LNCaP clone FGC (cell line): Measurements from ENCODE around the gene OR2W1.

Experiments used
- DNase-seq: peaks from one replicate; pipeline ENCODE4 v3.0.0-alpha.2; 2011; ENCODE audit warnings: low read depth
- H3K4me3 ChIP-seq: 2 replicates; pipeline ENCODE4 v1.5.1; 2011; ENCODE audit warnings: mild to moderate bottlenecking, low read depth, low read length, control low read depth
- TF ChIP-seq, protein P1 (sequence below): IDR thresholded peaks from 2 replicates; pipeline ENCODE4 v1.5.1; 2012; ENCODE audit warnings: mild to moderate bottlenecking; ENCODE audit not compliant: control insufficient read depth, insufficient read depth; ENCODE audit errors: extremely low read depth

OR2W1 gene

DNA sequence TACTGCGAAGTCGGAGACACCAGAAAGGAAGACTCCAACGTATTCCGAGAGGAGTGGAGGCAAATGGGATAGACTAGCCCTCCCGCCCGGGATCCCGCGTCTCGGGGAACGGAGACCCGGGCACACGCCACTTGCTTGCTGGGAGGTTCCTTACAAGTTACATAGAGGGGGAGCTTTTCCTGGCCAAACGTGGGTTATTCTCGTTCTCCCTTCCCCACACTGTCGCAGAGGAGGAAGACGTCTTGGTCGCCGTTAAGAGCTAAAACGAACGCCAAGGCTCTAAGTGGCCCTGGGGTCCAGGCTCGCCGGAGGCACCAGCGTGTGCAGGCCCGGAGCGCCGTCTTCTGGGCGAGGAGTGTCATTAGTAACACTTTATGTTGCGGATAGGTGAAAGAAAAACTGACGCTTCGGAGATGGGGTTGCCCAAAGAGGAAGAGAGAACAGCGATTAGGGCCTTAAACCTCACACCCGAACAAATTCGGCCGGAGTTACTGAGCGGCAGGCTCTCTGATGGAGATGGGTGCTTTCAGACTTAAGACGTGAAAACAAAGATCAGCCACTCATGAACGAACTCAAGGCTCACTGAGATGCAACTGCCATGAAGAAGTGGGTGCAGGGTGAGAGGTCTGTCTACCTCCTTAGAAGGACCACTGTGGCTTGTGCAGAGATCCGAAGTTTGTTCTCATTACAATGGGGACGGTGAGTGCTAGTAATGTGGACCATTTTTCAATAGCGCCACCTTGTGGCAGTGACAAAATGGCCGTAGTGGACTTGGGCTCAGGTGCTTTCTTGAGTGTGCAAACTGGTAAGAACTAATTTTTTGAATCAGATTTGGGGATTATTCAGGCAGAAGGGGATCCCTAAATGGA, 28.2 kb downstream of the OR2W1 start:
- peak; percentile 62 for DNase-seq
- TF ChIP-seq, protein P1, sequence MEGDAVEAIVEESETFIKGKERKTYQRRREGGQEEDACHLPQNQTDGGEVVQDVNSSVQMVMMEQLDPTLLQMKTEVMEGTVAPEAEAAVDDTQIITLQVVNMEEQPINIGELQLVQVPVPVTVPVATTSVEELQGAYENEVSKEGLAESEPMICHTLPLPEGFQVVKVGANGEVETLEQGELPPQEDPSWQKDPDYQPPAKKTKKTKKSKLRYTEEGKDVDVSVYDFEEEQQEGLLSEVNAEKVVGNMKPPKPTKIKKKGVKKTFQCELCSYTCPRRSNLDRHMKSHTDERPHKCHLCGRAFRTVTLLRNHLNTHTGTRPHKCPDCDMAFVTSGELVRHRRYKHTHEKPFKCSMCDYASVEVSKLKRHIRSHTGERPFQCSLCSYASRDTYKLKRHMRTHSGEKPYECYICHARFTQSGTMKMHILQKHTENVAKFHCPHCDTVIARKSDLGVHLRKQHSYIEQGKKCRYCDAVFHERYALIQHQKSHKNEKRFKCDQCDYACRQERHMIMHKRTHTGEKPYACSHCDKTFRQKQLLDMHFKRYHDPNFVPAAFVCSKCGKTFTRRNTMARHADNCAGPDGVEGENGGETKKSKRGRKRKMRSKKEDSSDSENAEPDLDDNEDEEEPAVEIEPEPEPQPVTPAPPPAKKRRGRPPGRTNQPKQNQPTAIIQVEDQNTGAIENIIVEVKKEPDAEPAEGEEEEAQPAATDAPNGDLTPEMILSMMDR, result peak; percentile 86
- H3K4me3 ChIP-seq, result peak overlapping the region; percentile 71

DNA sequence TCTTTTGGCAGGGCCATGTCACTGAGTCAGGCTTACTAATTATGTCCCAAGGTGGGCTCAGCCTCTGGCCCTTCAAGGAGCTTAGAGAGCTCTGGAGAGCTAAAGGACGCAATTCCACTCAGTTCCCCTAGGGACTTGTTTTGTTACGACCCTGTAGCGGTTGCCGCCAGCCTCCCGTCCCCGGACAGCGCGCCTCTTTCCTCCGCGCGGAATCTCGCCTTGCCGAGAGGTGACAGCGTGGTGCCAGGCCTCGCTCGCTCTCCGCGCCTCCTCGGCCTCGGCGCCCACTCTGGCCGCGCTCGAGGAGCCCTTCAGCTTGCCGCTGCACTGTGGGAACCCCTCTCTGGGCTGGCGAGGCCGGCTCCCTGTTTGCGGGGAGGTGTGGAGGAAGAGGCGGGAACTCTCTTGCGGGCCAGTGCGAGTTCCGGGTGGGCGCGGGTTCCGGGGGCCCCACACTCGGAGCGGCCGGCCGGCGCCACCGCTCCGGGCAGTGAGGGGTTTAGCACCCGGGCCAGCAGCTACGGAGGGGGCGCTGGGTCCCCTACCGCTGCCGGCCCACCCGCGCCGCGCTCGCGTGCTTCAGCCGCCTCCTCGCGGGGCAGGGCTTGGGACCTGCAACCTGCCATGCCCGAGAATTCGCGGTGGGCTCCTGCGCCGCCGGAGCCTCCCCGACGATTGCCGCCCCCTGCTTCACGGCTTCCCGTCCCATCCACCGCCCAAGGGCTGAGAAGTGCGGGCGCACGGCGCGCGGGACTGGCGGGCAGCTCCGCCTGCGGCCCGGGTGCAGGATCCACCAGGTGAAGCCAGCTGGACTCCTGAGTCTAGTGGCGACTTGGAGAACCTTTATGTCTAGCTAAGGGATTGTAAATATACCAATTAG, 30.0 kb downstream of the OR2W1 start:
- H3K4me3 ChIP-seq, result no peak overlapping the region
- no peak for DNase-seq
- TF ChIP-seq, protein P1, result no peak

DNA sequence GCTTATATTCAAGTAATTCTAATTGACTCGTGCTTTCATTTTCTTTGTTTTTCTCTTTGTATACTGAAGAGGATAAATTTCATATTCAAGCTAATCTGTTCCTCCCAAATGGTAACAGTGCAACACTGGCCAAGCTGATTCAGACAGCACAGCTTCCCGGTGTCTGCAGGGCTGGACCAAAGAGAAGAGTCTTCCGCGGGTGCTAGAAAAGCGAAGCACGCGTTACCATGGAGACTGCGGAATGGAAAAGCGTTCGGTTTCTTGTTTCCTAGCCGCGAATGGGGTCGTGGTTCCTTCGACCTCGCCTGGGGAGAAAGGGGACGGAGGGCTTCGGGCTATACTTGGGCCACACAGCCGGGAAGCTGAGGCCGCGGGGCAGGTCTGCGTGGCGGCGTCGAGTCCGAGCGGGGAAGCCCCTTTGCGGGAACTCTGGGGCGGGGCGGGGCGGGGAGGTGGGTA, 33.7 kb downstream of the OR2W1 start:
- TF ChIP-seq, protein P1, result no peak
- DNase-seq, result no peak
- H3K4me3 ChIP-seq, result no peak overlapping the region

DNA sequence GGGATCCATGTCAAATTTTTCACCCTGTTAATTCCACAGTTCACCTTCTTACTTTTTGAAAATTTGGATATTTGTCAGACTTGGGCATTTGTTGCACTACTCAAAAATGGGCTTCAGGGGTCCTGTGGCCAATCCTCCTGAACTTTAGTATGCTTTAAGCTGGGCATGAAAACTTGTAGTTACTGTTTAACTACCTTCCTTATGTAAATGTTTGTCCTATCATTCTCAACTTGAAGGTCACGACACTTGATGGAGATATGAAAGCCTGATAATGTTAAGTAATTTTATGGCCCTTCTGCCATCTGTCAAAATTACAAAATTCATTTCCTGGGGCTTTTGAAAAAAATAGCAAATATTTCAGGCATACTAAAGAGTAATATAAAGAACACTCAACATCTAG, 35.6 kb downstream of the OR2W1 start:
- TF ChIP-seq, protein P1, result no peak
- no peak for DNase-seq
- H3K4me3 ChIP-seq, result no peak overlapping the region

DNA sequence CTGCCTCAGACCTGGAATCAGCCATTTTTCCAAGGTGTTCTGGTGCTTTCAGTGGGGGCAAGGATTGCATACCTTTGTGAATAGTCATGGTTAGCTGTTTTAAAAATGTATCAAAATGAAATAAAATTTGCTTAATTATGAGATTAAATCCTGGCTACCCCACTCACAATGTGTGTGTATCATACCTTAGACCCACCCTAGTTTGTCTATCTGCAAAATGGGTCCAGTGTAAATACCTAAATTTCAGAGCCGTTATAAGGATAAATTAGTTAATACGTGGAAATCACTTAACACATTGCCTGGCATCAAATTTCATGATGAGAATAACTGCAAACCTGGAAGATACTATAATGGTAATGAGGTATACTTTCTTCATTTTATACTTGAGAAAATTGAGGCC, 36.9 kb downstream of the OR2W1 start:
- no peak overlapping the region for H3K4me3 ChIP-seq
- TF ChIP-seq, protein P1, result no peak
- DNase-seq, result no peak

DNA sequence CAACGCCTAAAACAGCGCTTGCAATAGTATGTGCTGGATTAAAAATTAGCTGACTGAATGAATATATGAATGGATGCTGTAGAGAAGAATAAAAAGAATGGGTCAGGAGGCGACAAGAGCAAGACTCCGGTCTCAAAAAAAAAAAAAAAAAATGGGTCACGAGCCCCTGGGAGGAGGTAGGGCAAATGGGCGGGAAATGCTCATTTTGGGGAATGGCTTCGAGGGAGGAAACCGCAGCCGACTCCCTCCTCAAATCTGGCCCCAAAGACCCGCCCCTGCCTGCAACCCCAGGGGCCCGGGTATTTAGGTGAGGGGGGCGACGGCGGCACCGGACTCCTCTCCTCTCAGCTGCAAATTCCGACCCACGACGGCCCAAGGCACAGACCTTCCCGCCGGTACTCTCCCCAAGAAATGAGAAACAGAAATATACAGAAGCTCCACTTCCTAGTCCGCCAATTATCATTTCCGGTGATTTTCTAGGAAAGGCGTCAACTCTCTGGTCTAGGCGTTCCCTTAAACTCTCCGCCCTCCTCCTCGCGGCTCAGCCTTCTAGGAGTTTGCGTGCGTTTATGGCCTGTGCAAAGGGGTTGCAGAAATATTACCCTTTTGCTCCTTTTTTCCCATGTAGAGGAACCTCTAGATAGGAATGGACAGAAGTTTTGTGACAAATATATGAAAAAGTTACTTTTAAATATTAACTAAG, 39.6 kb downstream of the OR2W1 start, which contains the start of gene ZNF311:
TSS of gene ZNF311 (minus strand) at position 133 of the 703 bp plus-strand sequence. CDS start 1,361 bp downstream, outside the sequence.
- TF ChIP-seq, protein P1, result no peak
- no peak within 1 kb of the TSS for H3K4me3 ChIP-seq
- no peak for DNase-seq
